K562 treated with DMSO at 1 percent for 12 hours (cell line): ENCODE results near the gene MAB21L4. TPM values are rescaled to one million over a fixed set of nuclear protein-coding genes. Genes with fewer than 3 reads are reported as not detected.

ENCODE experiments used
- total RNA-seq: library from RNA; unstranded; fragments of 300-600 nt; gene quantifications from 2 replicates; pipeline ENCODE4 v1.2.3, GENCODE V29; 2022; ENCODE audit not compliant: insufficient read depth

Gene MAB21L4
- total RNA-seq: not detected in 2 replicates

DNA sequence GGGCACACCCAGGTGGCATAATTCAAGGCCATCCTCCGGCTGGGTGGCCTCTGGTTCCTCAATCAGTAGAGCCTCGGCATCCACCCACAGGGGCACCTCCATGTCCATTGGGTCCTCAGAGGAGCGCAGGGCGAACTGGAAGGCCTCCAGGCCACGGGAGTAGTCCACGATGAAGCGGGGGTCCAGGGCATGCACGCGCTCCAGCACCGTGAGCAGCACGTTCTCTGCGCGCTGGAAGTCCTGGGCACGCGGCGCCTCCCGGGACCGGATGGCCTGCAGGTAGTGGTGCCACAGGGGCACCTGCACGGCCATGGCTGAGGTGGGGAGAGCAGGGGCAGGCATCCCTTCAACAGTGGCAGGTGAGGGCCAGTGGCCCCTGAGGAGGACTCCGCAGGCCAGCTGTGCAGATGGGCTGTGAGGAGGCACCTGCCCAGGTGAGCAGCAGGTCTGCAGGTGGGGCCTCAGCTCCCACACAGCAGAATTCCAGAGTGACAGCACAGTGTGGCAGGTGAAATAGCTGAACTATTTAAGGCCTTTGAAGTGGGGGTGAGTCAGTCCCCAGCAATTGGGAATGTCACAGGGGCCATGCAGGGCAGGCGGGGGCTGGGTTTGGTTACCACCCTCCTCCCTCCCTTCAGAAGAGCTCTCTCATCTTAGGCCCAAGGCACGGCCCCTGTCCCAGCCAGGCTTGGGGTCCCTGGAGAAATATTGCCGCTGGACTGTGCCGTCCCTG is at the start of gene MAB21L4:
Gene MAB21L4 (minus strand): TSS at position 501 of the 733 bp plus-strand sequence. CDS start 159 bp downstream, at position 342.

GRCh38 chr2:240906141-240906910 is 10.4 kb upstream of the MAB21L4 start, which contains the start of gene CROCC2:
Gene CROCC2, plus strand, starts transcription at chr2:240906336. Its CDS starts 178 bp downstream, at chr2:240906514.

GRCh38 chr2:240868286-240869108 is 27.5 kb downstream of the MAB21L4 start, which contains the start of gene AGXT:
Gene AGXT, plus strand, starts transcription at chr2:240868824. Its CDS starts 42 bp downstream, at chr2:240868866.

Other genes with a start within 250 kb of the MAB21L4 start
- gene AQP12B, start 213.3 kb downstream of the MAB21L4 start, total RNA-seq: not detected in 2 replicates
- not detected in 2 replicates for gene AQP12A, start 204.3 kb downstream of the MAB21L4 start, total RNA-seq
- 1.1 TPM in 1 of 2 replicates, not detected in the other for gene KIF1A, start 75.9 kb downstream of the MAB21L4 start, total RNA-seq
- gene AGXT, start 27.3 kb downstream of the MAB21L4 start, total RNA-seq: not detected in 2 replicates
- not detected in 2 replicates for gene CROCC2, start 10.2 kb upstream of the MAB21L4 start, total RNA-seq
- 0.17 TPM in 1 of 2 replicates, not detected in the other for gene SNED1, start 102.5 kb upstream of the MAB21L4 start, total RNA-seq
- 13.1 and 18.8 TPM in 2 replicates for gene MTERF4, start 206.1 kb upstream of the MAB21L4 start, total RNA-seq